IMR-90 (cell line): ENCODE data around the gene RIMKLA. TPM values are rescaled to one million over a fixed set of nuclear protein-coding genes. Genes with fewer than 3 reads are reported as not detected.

ENCODE experiments used
- ATAC-seq: fragments of 200-7000 bp; cut with Tn5 transposase; 2 replicates; pipeline ENCODE4 v1.9.1; 2020; ENCODE audit warnings: low read depth, mild to moderate bottlenecking, moderate library complexity
- BruUV-seq: library from RNA; stranded (reverse); fragments of 400-500 nt; replicated peaks from 2 replicates; lab custom pipeline; 2021; lab: Mats Ljungman, UMichigan
- CTCF ChIA-PET: fragments of 300-600 bp; formaldehyde crosslinking; extraction: SDS; loops from one replicate; lab custom pipeline; 2021; ENCODE audit warnings: antibody characterized with exemption; lab: Yijun Ruan, JAX
- POLR2A ChIA-PET: fragments of 300-600 bp; sonication (Branson Sonifier 250); formaldehyde crosslinking; loops from one replicate; lab custom pipeline; 2022; ENCODE audit warnings: antibody characterized with exemption; ENCODE audit not compliant: unreplicated experiment; lab: Charles Lee
- DNase-seq: peaks from one replicate; pipeline ENCODE4 v3.0.0; 2013
- H2AFZ ChIP-seq: replicated peaks from 2 replicates; pipeline ENCODE3; 2013; ENCODE audit warnings: low read length, mild to moderate bottlenecking; ENCODE audit not compliant: poor library complexity
- H2AK5ac ChIP-seq: 2 replicates; pipeline ENCODE4 v1.6.1; 2013; ENCODE audit warnings: low read depth, low read length, inconsistent platforms
- H2AK9ac ChIP-seq: replicated peaks from 2 replicates; pipeline ENCODE3; 2013; ENCODE audit warnings: mild to moderate bottlenecking, low read depth, low read length, moderate library complexity; ENCODE audit not compliant: poor library complexity
- H2BK120ac ChIP-seq: 2 replicates; pipeline ENCODE4 v1.6.1; 2013; ENCODE audit warnings: low read depth, low read length, inconsistent platforms
- H2BK15ac ChIP-seq: 3 replicates; pipeline ENCODE4 v1.6.1; 2013; ENCODE audit warnings: low read depth, low read length, inconsistent platforms
- H2BK20ac ChIP-seq: 2 replicates; pipeline ENCODE4 v1.6.1; 2013; ENCODE audit warnings: low read depth, mild to moderate bottlenecking, inconsistent platforms, low read length, moderate library complexity
- H2BK5ac ChIP-seq: 2 replicates; pipeline ENCODE4 v1.6.1; 2013; ENCODE audit warnings: mild to moderate bottlenecking, low read depth, low read length, inconsistent platforms; ENCODE audit not compliant: poor library complexity, severe bottlenecking
- H3K14ac ChIP-seq: replicated peaks from 2 replicates; pipeline ENCODE4 v1.6.1; 2013; ENCODE audit warnings: low read depth, low read length, inconsistent platforms
- H3K18ac ChIP-seq: 2 replicates; pipeline ENCODE4 v1.6.1; 2013; ENCODE audit warnings: low read depth, low read length, control low read depth
- H3K23ac ChIP-seq: 2 replicates; pipeline ENCODE4 v1.6.1; 2013; ENCODE audit warnings: low read depth, low read length, inconsistent platforms
- H3K27ac ChIP-seq: 2 replicates; pipeline ENCODE4 v1.5.1; 2013; ENCODE audit warnings: mild to moderate bottlenecking, control low read depth, low read length; ENCODE audit not compliant: insufficient read depth
- H3K27me3 ChIP-seq: 2 replicates; pipeline ENCODE4 v1.6.1; 2013; ENCODE audit warnings: low read length; ENCODE audit not compliant: control insufficient read depth, insufficient read depth
- H3K36me3 ChIP-seq: 2 replicates; pipeline ENCODE4 v1.6.1; 2013; ENCODE audit warnings: low read length, mixed read lengths; ENCODE audit not compliant: control insufficient read depth, insufficient read depth
- H3K4ac ChIP-seq: 2 replicates; pipeline ENCODE4 v1.6.1; 2013; ENCODE audit warnings: low read depth, low read length, inconsistent platforms
- H3K4me1 ChIP-seq: 2 replicates; pipeline ENCODE4 v1.6.1; 2013; ENCODE audit warnings: low read length, mixed read lengths; ENCODE audit not compliant: control insufficient read depth, insufficient read depth
- H3K4me2 ChIP-seq: 2 replicates; pipeline ENCODE4 v1.6.1; 2013; ENCODE audit warnings: low read depth, mild to moderate bottlenecking, control low read depth, low read length, moderate library complexity
- H3K4me3 ChIP-seq: 2 replicates; pipeline ENCODE4 v1.5.1; 2013; ENCODE audit warnings: low read depth, mild to moderate bottlenecking, control low read depth, low read length, moderate library complexity; ENCODE audit not compliant: insufficient read depth
- H3K56ac ChIP-seq: 2 replicates; pipeline ENCODE4 v1.6.1; 2013; ENCODE audit warnings: low read length, inconsistent platforms; ENCODE audit not compliant: insufficient read depth; ENCODE audit errors: extremely low read depth
- H3K79me1 ChIP-seq, 2 experiments: 2 replicates each; pipeline ENCODE4 v1.6.1; 2013; ENCODE audit warnings: low read length in 2 of 2, inconsistent platforms in 1 of 2, low read depth in 1 of 2
- H3K9ac ChIP-seq: 2 replicates; pipeline ENCODE4 v1.6.1; 2013; ENCODE audit warnings: low read depth, low read length, control low read depth
- H3K9me1 ChIP-seq: 2 replicates; pipeline ENCODE4 v1.6.1; 2013; ENCODE audit warnings: low read length, inconsistent platforms; ENCODE audit not compliant: insufficient read depth
- H3K9me3 ChIP-seq: 2 replicates; pipeline ENCODE4 v1.6.1; 2013; ENCODE audit warnings: low read length; ENCODE audit not compliant: control insufficient read depth, insufficient read depth
- H4K20me1 ChIP-seq: 2 replicates; pipeline ENCODE4 v1.6.1; 2013; ENCODE audit warnings: low read length, inconsistent platforms; ENCODE audit not compliant: insufficient read depth
- H4K5ac ChIP-seq: 2 replicates; pipeline ENCODE4 v1.6.1; 2013; ENCODE audit warnings: mild to moderate bottlenecking, low read depth, low read length, control low read depth
- H4K8ac ChIP-seq, 2 experiments: 2 replicates each; pipeline ENCODE4 v1.6.1; 2013; ENCODE audit warnings: low read depth in 2 of 2, low read length in 2 of 2, control low read depth in 1 of 2, inconsistent platforms in 1 of 2
- H4K91ac ChIP-seq: 2 replicates; pipeline ENCODE4 v1.6.1; 2013; ENCODE audit warnings: low read depth, low read length, inconsistent platforms; ENCODE audit not compliant: insufficient read depth
- CEBPB ChIP-seq: IDR thresholded peaks from 2 replicates; pipeline ENCODE4 v1.6.1; 2012; ENCODE audit warnings: low read depth, low read length, improper control_type of control experiment
- MAFK ChIP-seq: IDR thresholded peaks from 2 replicates; pipeline ENCODE4 v1.6.1; 2012; ENCODE audit warnings: low read depth, low read length, improper control_type of control experiment
- MAZ ChIP-seq: IDR thresholded peaks from 2 replicates; pipeline ENCODE4 v1.6.1; 2012; ENCODE audit warnings: low read depth, mild to moderate bottlenecking, low read length, improper control_type of control experiment, moderate library complexity, borderline replicate concordance
- NFE2L2 ChIP-seq: fragments of 150-350 bp; IDR thresholded peaks from 2 replicates; pipeline ENCODE4 v1.6.1; 2016; ENCODE audit warnings: low read depth, mild to moderate bottlenecking, low read length
- SMC3 ChIP-seq: fragments of 150-350 bp; IDR thresholded peaks from 2 replicates; pipeline ENCODE4 v1.6.1; 2016; ENCODE audit warnings: low read depth, mild to moderate bottlenecking, antibody characterized with exemption, low read length, moderate library complexity
- WGBS, 2 experiments: methylation state at CpG; one replicate each; pipeline versions ENCODE4 v1.1.5 to v1.1.7; 2013; ENCODE audit warnings: missing lambda C conversion rate in 2 of 2; ENCODE audit not compliant: insufficient read length in 1 of 2; ENCODE audit errors: extremely low coverage in 2 of 2; 5-methylcytosine and 5-hydroxymethylcytosine counted together
- dilution Hi-C: fragments of 300-500 bp; cut with HindIII; formaldehyde crosslinking; loops from one replicate; pipeline ENCODE4 v1.14.3; 2018; ENCODE audit warnings: low sequenced_read_pairs; ENCODE audit not compliant: unreplicated experiment
- in situ Hi-C: fragments of 300-500 bp; cut with MboI; formaldehyde crosslinking; loops from 3 replicates; pipeline ENCODE4 v1.14.3; 2019; ENCODE audit warnings: low sequenced_read_pairs, inconsistent platforms, mixed read lengths
- intact Hi-C: fragments of 100-400 bp; cut with micrococcal nuclease; formaldehyde crosslinking; loops from 2 replicates; pipeline ENCODE4 v1.10.0; 2022
- polyA plus RNA-seq, 3 experiments: library from polyadenylated mRNA; depleted of rRNA; stranded (reverse); fragments of >200 nt; gene quantifications; 2 replicates each; pipeline ENCODE4 v1.2.3, GENCODE V29; 2012; ENCODE audit warnings: low replicate concordance in 1 of 3
- total RNA-seq: library from RNA; depleted of rRNA; stranded (reverse); fragments of >200 nt; gene quantifications from 2 replicates; pipeline ENCODE4 v1.2.3, GENCODE V29; 2012
- TF ChIP-seq, protein P1 (sequence below): conservative IDR thresholded peaks from 2 replicates; pipeline ENCODE4 v1.5.1; 2012; ENCODE audit warnings: mild to moderate bottlenecking, low read depth, low read length, improper control_type of control experiment

Gene RIMKLA
- total and polyA plus RNA-seq, 2 of the 4 experiments (the other 2 are of a cell fraction) = not detected

DNA sequence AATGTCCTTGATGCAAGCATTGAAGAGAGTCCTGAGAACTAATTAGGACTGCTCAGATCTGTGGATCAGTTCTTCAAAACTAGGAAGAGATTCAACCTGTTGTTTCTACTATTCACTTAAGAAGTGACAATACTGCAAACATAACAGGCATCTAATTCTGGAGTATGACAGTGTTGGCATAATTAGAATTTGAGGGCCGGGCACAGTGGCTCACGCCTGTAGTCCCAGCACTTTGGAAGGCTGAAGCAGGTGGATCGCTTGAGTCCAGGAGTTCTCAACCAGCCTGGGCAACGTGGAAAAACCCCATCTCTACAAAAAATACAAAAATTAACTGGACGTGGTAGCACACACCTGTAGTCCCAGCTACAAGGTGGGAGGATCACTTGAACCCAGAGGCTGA, 37.5 kb upstream of the RIMKLA start:
- Histone ChIP-seq H4K8ac (no peak overlapping the region), H3K4me1 (no peaks in the 10 kb centered on the region), H3K9me3 (no peaks in the 10 kb centered on the region), H2BK120ac (no peak overlapping the region), H3K79me1 (no peaks in the 10 kb centered on the region), H2AFZ (no peak overlapping the region), H3K56ac (no peak overlapping the region), H3K14ac (no peak overlapping the region), H2BK15ac (no peak overlapping the region), H3K4ac (no peak overlapping the region), H3K4me3 (no peak overlapping the region), H2AK5ac (no peak overlapping the region), H3K9me1 (no peaks in the 10 kb centered on the region), H3K18ac (no peak overlapping the region), H3K23ac (no peak overlapping the region), H2BK20ac (no peak overlapping the region), H3K27me3 (peaks cover 2% of the 10 kb centered on the region; the same call in 1 of the 2 replicates), H3K36me3 (no peaks in the 10 kb centered on the region), H2AK9ac (no peak overlapping the region), H2BK5ac (no peak overlapping the region), H4K20me1 (no peaks in the 10 kb centered on the region), H3K27ac (no peak overlapping the region), H3K4me2 (no peak overlapping the region), H4K5ac (no peak overlapping the region), H3K9ac (no peak overlapping the region), H4K91ac (no peak overlapping the region)
- DNase-seq (no peak), ATAC-seq (no peak)
- TF ChIP-seq NFE2L2 (no peak), CEBPB (no peak), SMC3 (no peak), MAFK (no peak), MAZ (no peak)
- TF ChIP-seq, protein P1, sequence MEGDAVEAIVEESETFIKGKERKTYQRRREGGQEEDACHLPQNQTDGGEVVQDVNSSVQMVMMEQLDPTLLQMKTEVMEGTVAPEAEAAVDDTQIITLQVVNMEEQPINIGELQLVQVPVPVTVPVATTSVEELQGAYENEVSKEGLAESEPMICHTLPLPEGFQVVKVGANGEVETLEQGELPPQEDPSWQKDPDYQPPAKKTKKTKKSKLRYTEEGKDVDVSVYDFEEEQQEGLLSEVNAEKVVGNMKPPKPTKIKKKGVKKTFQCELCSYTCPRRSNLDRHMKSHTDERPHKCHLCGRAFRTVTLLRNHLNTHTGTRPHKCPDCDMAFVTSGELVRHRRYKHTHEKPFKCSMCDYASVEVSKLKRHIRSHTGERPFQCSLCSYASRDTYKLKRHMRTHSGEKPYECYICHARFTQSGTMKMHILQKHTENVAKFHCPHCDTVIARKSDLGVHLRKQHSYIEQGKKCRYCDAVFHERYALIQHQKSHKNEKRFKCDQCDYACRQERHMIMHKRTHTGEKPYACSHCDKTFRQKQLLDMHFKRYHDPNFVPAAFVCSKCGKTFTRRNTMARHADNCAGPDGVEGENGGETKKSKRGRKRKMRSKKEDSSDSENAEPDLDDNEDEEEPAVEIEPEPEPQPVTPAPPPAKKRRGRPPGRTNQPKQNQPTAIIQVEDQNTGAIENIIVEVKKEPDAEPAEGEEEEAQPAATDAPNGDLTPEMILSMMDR = no peak
- dilution Hi-C loops (no loop called here), intact Hi-C loops (loop anchor here (5.0 kb wide), 1 partner anchor 339 kb away; the partner anchor contains the start of gene YBX1), in situ Hi-C loops (no loop called here)
- no CpG with 5 or more reads among the region's 5 CpGs for whole genome bisulfite sequencing, 2 experiments
- no TSS peak for BruUV-seq
- POLR2A ChIA-PET = no interaction called here
- CTCF ChIA-PET = no interaction called here
